Common myeloid progenitor, CD34-positive (primary cell): ENCODE measurements around the gene BEND3.
"Not testable (repeated sequence)": the region's sequence is repeated elsewhere in the genome, so short reads cannot be mapped to it uniquely, and the experiment has no call there.

ENCODE experiments used
- CTCF ChIA-PET: fragments of 350-600 bp; sonication (Branson Sonifier 250); formaldehyde crosslinking; loops from one replicate; lab custom pipeline; 2021; ENCODE audit warnings: antibody characterized with exemption; lab: Charles Lee
- POLR2A ChIA-PET: fragments of 350-600 bp; sonication (Branson Sonifier 250); formaldehyde crosslinking; loops from one replicate; lab custom pipeline; 2021; ENCODE audit warnings: antibody characterized with exemption; lab: Charles Lee
- DNase-seq, 3 donors: peaks; one replicate each; pipeline versions ENCODE4 v3.0.0 to v3.0.0-alpha.2; 2013
- H3K27ac ChIP-seq, 2 experiments: 1 replicate in 1 of 2; 2 replicates in 1 of 2; pipeline ENCODE4 v1.7.0; 2013; ENCODE audit warnings: inconsistent platforms in 2 of 2, low read length in 2 of 2, mild to moderate bottlenecking in 2 of 2, low read depth in 1 of 2, moderate library complexity in 1 of 2; ENCODE audit not compliant: severe bottlenecking in 2 of 2, insufficient read depth in 1 of 2, poor library complexity in 1 of 2
- H3K27me3 ChIP-seq, 5 experiments: replicated peaks in 2 of 5; 1 replicate in 3 of 5; 2 replicates in 2 of 5; pipeline versions ENCODE4 v1.6.1 to v1.7.0; 2013; ENCODE audit warnings: low read length in 4 of 5, mild to moderate bottlenecking in 2 of 5, moderate library complexity in 2 of 5, inconsistent platforms in 1 of 5; ENCODE audit not compliant: insufficient read depth in 5 of 5, control insufficient read depth in 4 of 5
- H3K36me3 ChIP-seq, 4 experiments: 1 replicate in 2 of 4; 2 replicates in 2 of 4; pipeline versions ENCODE4 v1.6.1 to v1.7.0; 2013; ENCODE audit warnings: low read length in 3 of 4, control low read depth in 1 of 4, mild to moderate bottlenecking in 1 of 4; ENCODE audit not compliant: control insufficient read depth in 4 of 4, insufficient read depth in 4 of 4
- H3K4me1 ChIP-seq, 4 experiments: 1 replicate in 3 of 4; 2 replicates in 1 of 4; pipeline versions ENCODE4 v1.6.1 to v1.7.1; 2013; ENCODE audit warnings: low read length in 3 of 4, mild to moderate bottlenecking in 3 of 4, control low read depth in 1 of 4, inconsistent platforms in 1 of 4, moderate library complexity in 1 of 4; ENCODE audit not compliant: control insufficient read depth in 4 of 4, insufficient read depth in 4 of 4; ENCODE audit errors: control extremely low read depth in 1 of 4
- H3K4me3 ChIP-seq, 7 experiments: 1 replicate in 4 of 7; 2 replicates in 3 of 7; pipeline versions ENCODE4 v1.5.1 to v1.7.0; 2013; ENCODE audit warnings: mild to moderate bottlenecking in 7 of 7, low read length in 6 of 7, moderate library complexity in 6 of 7, inconsistent platforms in 2 of 7, low read depth in 2 of 7, control low read depth in 1 of 7; ENCODE audit not compliant: insufficient read depth in 4 of 7, control insufficient read depth in 1 of 7; ENCODE audit errors: extremely low read depth in 1 of 7
- H3K9me3 ChIP-seq, 5 experiments: 1 replicate in 4 of 5; 2 replicates in 1 of 5; pipeline versions ENCODE4 v1.6.1 to v1.7.1; 2013; ENCODE audit warnings: low read length in 4 of 5, mild to moderate bottlenecking in 2 of 5, inconsistent platforms in 1 of 5, low read depth in 1 of 5, moderate library complexity in 1 of 5; ENCODE audit not compliant: control insufficient read depth in 4 of 5, insufficient read depth in 2 of 5; ENCODE audit errors: control extremely low read depth in 1 of 5
- WGBS: methylation state at CpG from one replicate; pipeline ENCODE4 v1.1.5; 2013; ENCODE audit not compliant: insufficient coverage; 5-methylcytosine and 5-hydroxymethylcytosine counted together

Gene BEND3

DNA sequence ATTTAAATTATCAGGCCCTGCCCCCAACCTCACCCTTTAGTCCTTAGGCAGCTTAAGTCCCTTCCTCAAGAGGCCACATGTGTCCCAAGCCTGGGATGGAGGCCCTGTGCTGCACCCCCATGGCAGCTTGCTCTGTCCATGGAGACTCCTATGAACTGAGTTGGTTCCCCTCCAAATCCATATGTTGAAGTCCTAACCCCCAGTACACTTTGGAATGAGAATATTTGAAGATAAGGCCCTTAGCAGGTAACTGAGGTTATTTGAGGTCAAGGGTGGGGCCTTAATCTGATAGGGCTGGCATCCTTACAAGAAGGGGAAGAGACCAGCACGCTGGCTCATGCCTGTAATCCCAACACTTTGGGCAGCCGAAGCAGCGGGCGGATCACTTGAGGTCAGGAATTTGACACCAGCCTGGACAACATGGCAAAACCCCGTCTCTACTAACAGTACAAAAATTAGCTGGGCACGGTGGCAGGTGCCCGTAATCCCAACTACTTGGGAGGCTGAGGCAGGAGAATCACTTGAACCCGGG lies 6.7 kb upstream of the BEND3 start:
- 90% methylated on average over 5 of the region's 8 CpGs for WGBS
- H3K27me3 ChIP-seq = peaks cover 0 to 17% (median 4%) of the 10 kb centered on the region in 5 experiments
- H3K4me1 ChIP-seq = peaks cover 0 to 10% (median 1%) of the 10 kb centered on the region in 4 experiments
- no peak for DNase-seq
- H3K27ac ChIP-seq = no peak overlapping the region
- no peak overlapping the region for H3K4me3 ChIP-seq
- CTCF ChIA-PET = no interaction called here
- no peaks in the 10 kb centered on the region for H3K36me3 ChIP-seq
- H3K9me3 ChIP-seq = no peaks in the 10 kb centered on the region
- POLR2A ChIA-PET = interaction anchor here (0.6 kb wide), 2 partner anchors 160 to 338 kb away, joined by 3 read pairs; partner anchors contain the start of gene PDSS2

- CTCF ChIA-PET = no interaction called here
Measured at GRCh38 chr6:107121266-107121665, 6.0 kb upstream of the BEND3 start.

GRCh38 chr6:107120404-107120803 lies 5.1 kb upstream of the BEND3 start:
- CTCF ChIA-PET = interaction anchor here (0.6 to 1.5 kb wide), 3 partner anchors 12 to 460 kb away, joined by 3 to 4 read pairs (median 4); no protein-coding TSS in a partner anchor
- H3K4me1 ChIP-seq = peaks cover 3 to 26% (median 14%) of the 10 kb centered on the region in 4 experiments
- no peak overlapping the region for H3K4me3 ChIP-seq
- DNase-seq = no peak
- H3K27me3 ChIP-seq = peaks cover 0 to 28% (median 8%) of the 10 kb centered on the region in 5 experiments
- no peaks in the 10 kb centered on the region for H3K9me3 ChIP-seq
- POLR2A ChIA-PET = no interaction called here
- 100% methylated on average over 3 of the region's 4 CpGs for WGBS
- H3K27ac ChIP-seq = no peak overlapping the region
- H3K36me3 ChIP-seq = no peaks in the 10 kb centered on the region

More at GRCh38 chr6:107121266-107121665, 6.0 kb upstream of the BEND3 start:
- DNase-seq = no peak
- 100% methylated on average over 2 of the region's 6 CpGs for WGBS
- H3K9me3 ChIP-seq = no peaks in the 10 kb centered on the region
- H3K4me3 ChIP-seq = no peak overlapping the region
- peaks cover 1 to 18% (median 5%) of the 10 kb centered on the region in 4 experiments for H3K4me1 ChIP-seq
- H3K27ac ChIP-seq = no peak overlapping the region
- H3K27me3 ChIP-seq = peaks cover 0 to 22% (median 8%) of the 10 kb centered on the region in 5 experiments
- POLR2A ChIA-PET = interaction anchor here (0.6 kb wide), 1 partner anchor 159 kb away, joined by 3 read pairs; no protein-coding TSS in a partner anchor
- no peaks in the 10 kb centered on the region for H3K36me3 ChIP-seq

- WGBS = 100% methylated on average over 2 of the region's 2 CpGs
- CTCF ChIA-PET = interaction anchor here (1.5 kb wide), 1 partner anchor 13 kb away, joined by 4 read pairs; no protein-coding TSS in a partner anchor
- Histone ChIP-seq H3K27me3 (peaks cover 0 to 28% (median 8%) of the 10 kb centered on the region in 5 experiments), H3K4me1 (peaks cover 3 to 28% (median 16%) of the 10 kb centered on the region in 4 experiments), H3K4me3 (no peak overlapping the region), H3K27ac (no peak overlapping the region), H3K9me3 (no peaks in the 10 kb centered on the region), H3K36me3 (no peaks in the 10 kb centered on the region)
- POLR2A ChIA-PET = no interaction called here
- no peak for DNase-seq
Measured at GRCh38 chr6:107118976-107119375, 3.7 kb upstream of the BEND3 start.

GRCh38 chr6:107118540-107118939 lies 3.2 kb upstream of the BEND3 start:
- POLR2A ChIA-PET, H3K9me3 ChIP-seq, H3K36me3 ChIP-seq, H3K27ac ChIP-seq, H3K4me3 ChIP-seq, DNase-seq, CTCF ChIA-PET: not testable (repeated sequence)
- 98% methylated on average over 9 of the region's 9 CpGs for WGBS
- Histone ChIP-seq H3K4me1 (peaks cover 3 to 32% (median 20%) of the 10 kb centered on the region in 4 experiments), H3K27me3 (peaks cover 0 to 28% (median 8%) of the 10 kb centered on the region in 5 experiments)

- ChIA-PET POLR2A (no interaction called here), CTCF (interaction anchor here (1.6 to 1.9 kb wide), 2 partner anchors 78 to 89 kb away, joined by 4 to 5 read pairs; partner anchors contain the start of gene MTRES1)
- no CpG with 5 or more reads among the region's 7 CpGs for WGBS
- Histone ChIP-seq H3K27ac (no peak overlapping the region), H3K4me1 (peaks cover 3 to 32% (median 20%) of the 10 kb centered on the region in 4 experiments), H3K36me3 (no peaks in the 10 kb centered on the region), H3K27me3 (peaks cover 0 to 28% (median 8%) of the 10 kb centered on the region in 5 experiments), H3K9me3 (no peaks in the 10 kb centered on the region), H3K4me3 (peak overlapping the region in 2 of 7 experiments; percentile 17 to 78)
- DNase-seq = no peak
Measured at GRCh38 chr6:107116931-107117330, 1.6 kb upstream of the BEND3 start.

GRCh38 chr6:107116328-107116892 lies 1.1 kb upstream of the BEND3 start:
- WGBS = 0% methylated on average over 4 of the region's 15 CpGs
- H3K36me3 ChIP-seq = no peaks in the 10 kb centered on the region
- CTCF ChIA-PET = interaction anchor here (0.9 to 1.9 kb wide), 5 partner anchors 15 to 511 kb away, joined by 3 to 5 read pairs (median 3); partner anchors contain the start of gene MTRES1
- H3K9me3 ChIP-seq = no peaks in the 10 kb centered on the region
- DNase-seq = peak; percentile 62 to 80 (median 74)
- no peak overlapping the region for H3K27ac ChIP-seq
- H3K27me3 ChIP-seq = peaks cover 0 to 28% (median 8%) of the 10 kb centered on the region in 5 experiments
- H3K4me3 ChIP-seq = peak overlapping the region in 6 of 7 experiments; percentile 47 to 78 (median 70)
- H3K4me1 ChIP-seq = peaks cover 3 to 32% (median 20%) of the 10 kb centered on the region in 4 experiments
- POLR2A ChIA-PET = no interaction called here
